HL-60 (cell line): ENCODE data around the gene MRPL28.
"Not testable (repeated sequence)": the region's sequence is repeated elsewhere in the genome, so short reads cannot be mapped to it uniquely, and the experiment has no call there.

ENCODE experiments used
- CTCF ChIP-seq: IDR thresholded peaks from one replicate; pipeline ENCODE4 v1.5.1; 2011; ENCODE audit warnings: low read length, control low read depth, inconsistent platforms; ENCODE audit not compliant: insufficient read depth
- GABPA ChIP-seq: IDR thresholded peaks from 2 replicates; pipeline ENCODE4 v1.6.1; 2012; ENCODE audit warnings: low read depth
- REST ChIP-seq: IDR thresholded peaks from 2 replicates; pipeline ENCODE4 v1.6.1; 2012; ENCODE audit warnings: low read depth; ENCODE audit not compliant: insufficient replicate concordance

- not testable (repeated sequence) for TF ChIP-seq CTCF, GABPA, REST
Measured at GRCh38 chr16:331181-331814, 39.0 kb downstream of the MRPL28 start.
